ENCODE data around the gene SFTPB.
"Not testable (repeated sequence)": the region's sequence is repeated elsewhere in the genome, so short reads cannot be mapped to it uniquely, and the experiment has no call there.

GRCh38 chr2:85670416-85670815, 2.4 kb upstream of the SFTPB start:
- TF ChIP-seq ETV6 (CRISPR knock-in tag; IDR thresholded peaks at IDR 0.05); TEAD4 (CRISPR knock-in tag; IDR thresholded peaks at IDR 0.05); ZNF263 (CRISPR knock-in tag; IDR thresholded peaks at IDR 0.05; ENCODE audit: low read depth); CBFB (CRISPR knock-in tag; IDR thresholded peaks at IDR 0.05; ENCODE audit: low read depth): not testable (repeated sequence)
- TF ChIP-seq, protein P1, sequence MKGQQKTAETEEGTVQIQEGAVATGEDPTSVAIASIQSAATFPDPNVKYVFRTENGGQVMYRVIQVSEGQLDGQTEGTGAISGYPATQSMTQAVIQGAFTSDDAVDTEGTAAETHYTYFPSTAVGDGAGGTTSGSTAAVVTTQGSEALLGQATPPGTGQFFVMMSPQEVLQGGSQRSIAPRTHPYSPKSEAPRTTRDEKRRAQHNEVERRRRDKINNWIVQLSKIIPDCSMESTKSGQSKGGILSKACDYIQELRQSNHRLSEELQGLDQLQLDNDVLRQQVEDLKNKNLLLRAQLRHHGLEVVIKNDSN (CRISPR knock-in tag; IDR thresholded peaks at IDR 0.05): not testable (repeated sequence)
